ENCODE data around the gene MYB. TPM values are rescaled to one million over a fixed set of nuclear protein-coding genes. Genes with fewer than 3 reads are reported as not detected.

Gene MYB
- polyA plus RNA-seq, 6 donors from 2014 or later = 0.13 to 0.39 (median 0.26) TPM; not detected in 2

- peak overlapping the region in 4 of 8 donors; percentile 10 to 50 (median 46) for H3K4me3 Mint-ChIP-seq
- H3K9me3 Mint-ChIP-seq = peaks cover 0 to 3% (median 0%) of the 10 kb centered on the region in 7 donors
- ATAC-seq (ENCODE audit: low read depth in 2 of 2) = no peak
- peak overlapping the region in 2 of 6 donors; percentile 52 to 62 for H3K27ac Mint-ChIP-seq
- H3K36me3 Mint-ChIP-seq = no peaks in the 10 kb centered on the region
- H3K4me1 Mint-ChIP-seq = peaks cover 16 to 20% (median 19%) of the 10 kb centered on the region in 3 donors
- no peak for DNase-seq
- H3K27me3 Mint-ChIP-seq = no peaks in the 10 kb centered on the region
Measured at GRCh38 chr6:135222623-135223022, 41.5 kb downstream of the MYB start.

GRCh38 chr6:135224037-135224647 is 43.0 kb downstream of the MYB start:
- ATAC-seq (ENCODE audit: low read depth in 2 of 2) = peak; percentile 51 to 63

GRCh38 chr6:135225911-135226310 is 44.8 kb downstream of the MYB start:
- H3K36me3 Mint-ChIP-seq = no peaks in the 10 kb centered on the region
- peaks cover 16 to 20% (median 19%) of the 10 kb centered on the region in 3 donors for H3K4me1 Mint-ChIP-seq
- ATAC-seq (ENCODE audit: low read depth in 2 of 2) (no peak), DNase-seq (no peak)
- H3K9me3 Mint-ChIP-seq = peaks cover 0 to 3% (median 0%) of the 10 kb centered on the region in 7 donors
- no peak overlapping the region for H3K27ac Mint-ChIP-seq
- no peak overlapping the region for H3K4me3 Mint-ChIP-seq
- no peaks in the 10 kb centered on the region for H3K27me3 Mint-ChIP-seq

More at GRCh38 chr6:135224037-135224647, 43.0 kb downstream of the MYB start:
- H3K27me3 Mint-ChIP-seq = no peaks in the 10 kb centered on the region
- peaks cover 16 to 20% (median 19%) of the 10 kb centered on the region in 3 donors for H3K4me1 Mint-ChIP-seq
- peak; percentile 15 for DNase-seq
- no peaks in the 10 kb centered on the region for H3K36me3 Mint-ChIP-seq
- H3K9me3 Mint-ChIP-seq = peaks cover 0 to 3% (median 0%) of the 10 kb centered on the region in 7 donors
- peak overlapping the region; percentile 62 to 96 (median 90) for H3K27ac Mint-ChIP-seq
- H3K4me3 Mint-ChIP-seq = peak overlapping the region; percentile 63 to 94 (median 78)

- H3K4me3 Mint-ChIP-seq = no peak overlapping the region
- H3K36me3 Mint-ChIP-seq = no peaks in the 10 kb centered on the region
- peaks cover 16 to 20% (median 19%) of the 10 kb centered on the region in 3 donors for H3K4me1 Mint-ChIP-seq
- peaks cover 0 to 3% (median 0%) of the 10 kb centered on the region in 7 donors for H3K9me3 Mint-ChIP-seq
- DNase-seq (no peak), ATAC-seq (ENCODE audit: low read depth in 2 of 2) (peak; percentile 42 to 67)
- no peaks in the 10 kb centered on the region for H3K27me3 Mint-ChIP-seq
- no peak overlapping the region for H3K27ac Mint-ChIP-seq
Measured at GRCh38 chr6:135226537-135226936, 45.4 kb downstream of the MYB start.

- peaks cover 16 to 19% (median 16%) of the 10 kb centered on the region in 3 donors for H3K4me1 Mint-ChIP-seq
Measured at GRCh38 chr6:135227349-135227748, 46.2 kb downstream of the MYB start.

DNA sequence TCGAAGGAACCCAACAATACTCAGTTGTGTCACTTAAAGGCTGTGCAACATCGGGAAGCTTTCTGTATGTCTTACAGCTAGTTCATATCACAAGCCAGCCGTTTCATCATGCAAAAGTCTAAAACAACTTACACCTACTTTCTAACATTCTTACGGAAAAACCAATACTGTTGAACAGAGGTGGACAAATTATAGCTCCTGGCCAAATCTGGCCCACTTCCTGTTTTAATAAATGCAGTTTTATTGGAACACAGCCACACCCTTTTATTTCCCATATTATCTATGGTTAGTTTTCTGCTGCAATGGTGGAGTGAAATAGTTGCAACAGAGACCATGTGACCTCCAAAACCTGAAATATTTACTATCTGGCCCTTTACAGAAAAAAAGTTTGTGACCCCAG is 46.6 kb downstream of the MYB start:
- Mint-ChIP-seq H3K4me1 (peaks cover 12 to 16% (median 12%) of the 10 kb centered on the region in 3 donors), H3K36me3 (no peaks in the 10 kb centered on the region), H3K27ac (peak overlapping the region in 1 of 6 donors; percentile 14), H3K4me3 (no peak overlapping the region), H3K9me3 (peaks cover 0 to 3% (median 0%) of the 10 kb centered on the region in 7 donors), H3K27me3 (no peaks in the 10 kb centered on the region)
- DNase-seq = no peak
- ATAC-seq (ENCODE audit: low read depth in 2 of 2) = no peak

More at GRCh38 chr6:135227349-135227748, 46.2 kb downstream of the MYB start:
- DNase-seq (no peak), ATAC-seq (ENCODE audit: low read depth in 2 of 2) (no peak)
- Mint-ChIP-seq H3K27me3 (no peaks in the 10 kb centered on the region), H3K4me3 (no peak overlapping the region), H3K9me3 (peaks cover 0 to 3% (median 0%) of the 10 kb centered on the region in 7 donors), H3K36me3 (no peaks in the 10 kb centered on the region), H3K27ac (no peak overlapping the region)

DNA sequence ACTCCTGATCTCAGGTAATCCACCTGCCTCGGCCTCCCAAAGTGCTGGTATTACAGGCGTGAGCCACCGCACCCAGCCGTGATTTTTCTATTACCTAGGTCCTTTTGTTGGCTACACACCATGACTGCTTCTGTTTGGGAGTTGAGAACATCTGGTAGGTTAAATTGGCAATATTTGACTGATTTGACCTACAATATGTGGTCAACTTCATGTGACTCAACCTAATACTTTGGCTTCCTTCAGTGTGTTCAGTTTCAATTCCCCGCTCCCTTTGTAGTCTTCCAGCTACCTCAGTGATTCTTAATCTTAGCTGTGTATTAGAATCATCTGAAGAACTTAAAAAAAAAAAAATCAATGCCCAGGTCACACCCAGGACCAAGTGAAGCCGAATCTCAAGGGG is 47.4 kb downstream of the MYB start:
- H3K4me3 Mint-ChIP-seq = no peak overlapping the region
- no peak for ATAC-seq (ENCODE audit: low read depth in 2 of 2)
- H3K27me3 Mint-ChIP-seq = no peaks in the 10 kb centered on the region
- no peak for DNase-seq
- no peak overlapping the region for H3K27ac Mint-ChIP-seq
- H3K9me3 Mint-ChIP-seq = peaks cover 0 to 2% (median 0%) of the 10 kb centered on the region in 7 donors
- H3K4me1 Mint-ChIP-seq = peaks cover 7 to 8% (median 7%) of the 10 kb centered on the region in 3 donors
- H3K36me3 Mint-ChIP-seq = no peaks in the 10 kb centered on the region

DNA sequence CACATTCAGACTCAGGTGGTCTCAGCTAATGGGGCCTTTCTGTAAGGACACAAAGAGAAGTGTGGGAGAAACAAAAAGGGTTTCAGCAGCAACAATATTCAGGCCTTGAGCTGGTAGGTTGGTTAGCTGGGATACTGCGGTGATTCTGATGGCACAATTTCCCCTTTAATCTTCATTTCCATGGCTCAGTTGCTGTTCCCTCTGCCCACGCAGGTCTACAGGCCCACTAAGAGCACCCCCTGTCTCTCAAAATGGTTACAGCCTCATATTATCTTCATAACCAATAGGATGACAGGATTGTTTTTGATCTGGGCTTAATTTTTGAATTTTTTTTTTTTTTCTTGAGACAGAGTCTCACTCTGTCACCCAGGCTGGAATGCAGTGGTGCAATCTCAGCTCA is 48.9 kb downstream of the MYB start:
- no peaks in the 10 kb centered on the region for H3K36me3 Mint-ChIP-seq
- peak overlapping the region in 1 of 6 donors; percentile 77 for H3K27ac Mint-ChIP-seq
- peaks cover 0 to 1% (median 0%) of the 10 kb centered on the region in 7 donors for H3K9me3 Mint-ChIP-seq
- DNase-seq (no peak), ATAC-seq (ENCODE audit: low read depth in 2 of 2) (no peak)
- no peaks in the 10 kb centered on the region for H3K27me3 Mint-ChIP-seq
- no peaks in the 10 kb centered on the region for H3K4me1 Mint-ChIP-seq
- no peak overlapping the region for H3K4me3 Mint-ChIP-seq

- no peaks in the 10 kb centered on the region for H3K4me1 Mint-ChIP-seq
- ATAC-seq (ENCODE audit: low read depth in 2 of 2) = no peak
- H3K9me3 Mint-ChIP-seq = peaks cover 0 to 1% (median 0%) of the 10 kb centered on the region in 7 donors
- no peaks in the 10 kb centered on the region for H3K27me3 Mint-ChIP-seq
- H3K4me3 Mint-ChIP-seq = no peak overlapping the region
- DNase-seq = no peak
- peak overlapping the region in 1 of 6 donors; percentile 75 for H3K27ac Mint-ChIP-seq
- H3K36me3 Mint-ChIP-seq = no peaks in the 10 kb centered on the region
Measured at GRCh38 chr6:135230711-135231468, 49.8 kb downstream of the MYB start.

DNA sequence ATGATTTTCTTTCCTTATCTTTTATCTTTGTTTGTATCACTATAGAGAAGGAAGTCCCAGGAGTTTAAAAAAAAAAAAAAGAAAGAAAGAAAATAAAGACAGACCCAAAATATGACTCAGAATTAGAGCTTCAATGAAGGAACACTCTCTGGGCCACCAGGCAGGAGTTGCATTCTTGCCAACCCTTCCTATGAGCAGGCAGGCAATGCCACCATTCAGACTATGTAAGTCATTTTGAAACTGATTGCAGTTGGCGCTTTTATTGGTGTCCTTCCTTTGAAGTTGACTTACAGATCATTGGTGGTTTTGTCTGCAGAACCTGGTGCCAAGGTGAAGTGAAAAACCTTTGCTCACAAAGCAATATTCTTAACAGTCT is 50.3 kb downstream of the MYB start:
- Mint-ChIP-seq H3K9me3 (peaks cover 0 to 1% (median 0%) of the 10 kb centered on the region in 7 donors), H3K27ac (peak overlapping the region in 1 of 6 donors; percentile 68), H3K4me3 (no peak overlapping the region), H3K4me1 (no peaks in the 10 kb centered on the region), H3K27me3 (no peaks in the 10 kb centered on the region), H3K36me3 (no peaks in the 10 kb centered on the region)
- DNase-seq (no peak), ATAC-seq (ENCODE audit: low read depth in 2 of 2) (no peak)

DNA sequence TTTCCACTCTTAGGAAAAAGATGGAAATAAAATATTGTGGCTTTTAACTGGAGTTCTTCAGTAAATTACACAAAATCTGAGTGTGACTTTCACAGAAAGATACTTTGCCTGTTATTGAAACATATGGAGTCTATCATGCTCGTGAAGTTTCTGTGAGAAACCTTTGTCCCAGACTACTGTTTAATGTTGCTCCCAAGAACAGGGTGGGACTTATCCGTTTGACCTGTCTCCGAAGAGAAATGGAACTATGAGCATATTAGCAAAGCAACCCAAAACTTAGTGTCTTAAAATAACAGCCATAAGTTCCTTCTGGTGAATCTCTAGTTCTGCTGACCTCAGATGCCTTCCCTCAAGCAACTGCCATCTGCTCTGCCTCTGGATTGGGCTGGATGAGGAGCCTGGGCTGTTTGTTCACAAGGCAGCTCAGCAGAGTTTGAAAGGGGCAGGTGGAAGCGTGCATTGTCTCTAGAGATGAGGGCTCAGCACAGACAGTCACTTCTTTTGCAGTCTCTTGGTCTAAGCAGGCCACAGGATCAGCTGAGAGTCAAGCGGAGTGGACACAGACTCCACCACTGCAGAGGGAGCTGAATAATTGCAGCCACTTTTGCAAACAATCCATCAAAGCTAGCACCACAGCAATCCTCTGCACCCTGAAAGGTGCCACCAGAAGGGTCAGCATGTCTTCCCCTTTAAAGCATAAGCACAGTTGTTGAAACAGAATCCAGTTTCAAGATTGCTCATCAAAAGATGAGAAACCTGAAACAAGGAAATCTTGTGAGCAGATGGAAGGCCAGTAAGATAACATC is 52.8 kb downstream of the MYB start:
- no peak for ATAC-seq (ENCODE audit: low read depth in 2 of 2)
- Mint-ChIP-seq H3K4me3 (no peak overlapping the region), H3K4me1 (no peaks in the 10 kb centered on the region), H3K27me3 (no peaks in the 10 kb centered on the region), H3K36me3 (no peaks in the 10 kb centered on the region), H3K27ac (no peak overlapping the region), H3K9me3 (no peaks in the 10 kb centered on the region)
- no peak for DNase-seq

- Mint-ChIP-seq H3K4me1 (no peaks in the 10 kb centered on the region), H3K9me3 (no peaks in the 10 kb centered on the region), H3K4me3 (no peak overlapping the region), H3K36me3 (no peaks in the 10 kb centered on the region), H3K27ac (no peak overlapping the region), H3K27me3 (no peaks in the 10 kb centered on the region)
- no peak for DNase-seq
- ATAC-seq (ENCODE audit: low read depth in 2 of 2) = no peak
Measured at GRCh38 chr6:135234492-135234780, 53.3 kb downstream of the MYB start.

GRCh38 chr6:135235716-135236115 is 54.6 kb downstream of the MYB start:
- Mint-ChIP-seq H3K4me1 (no peaks in the 10 kb centered on the region), H3K9me3 (no peaks in the 10 kb centered on the region), H3K27me3 (no peaks in the 10 kb centered on the region), H3K27ac (no peak overlapping the region), H3K36me3 (no peaks in the 10 kb centered on the region), H3K4me3 (no peak overlapping the region)
- no peak for ATAC-seq (ENCODE audit: low read depth in 2 of 2)
- DNase-seq = no peak

Measured in naive B cell (primary cell).